Measurements from ENCODE around the gene THSD4.
A peak's percentile ranks its signal among the peaks of the same experiment; 100 is the strongest.

Gene THSD4

DNA sequence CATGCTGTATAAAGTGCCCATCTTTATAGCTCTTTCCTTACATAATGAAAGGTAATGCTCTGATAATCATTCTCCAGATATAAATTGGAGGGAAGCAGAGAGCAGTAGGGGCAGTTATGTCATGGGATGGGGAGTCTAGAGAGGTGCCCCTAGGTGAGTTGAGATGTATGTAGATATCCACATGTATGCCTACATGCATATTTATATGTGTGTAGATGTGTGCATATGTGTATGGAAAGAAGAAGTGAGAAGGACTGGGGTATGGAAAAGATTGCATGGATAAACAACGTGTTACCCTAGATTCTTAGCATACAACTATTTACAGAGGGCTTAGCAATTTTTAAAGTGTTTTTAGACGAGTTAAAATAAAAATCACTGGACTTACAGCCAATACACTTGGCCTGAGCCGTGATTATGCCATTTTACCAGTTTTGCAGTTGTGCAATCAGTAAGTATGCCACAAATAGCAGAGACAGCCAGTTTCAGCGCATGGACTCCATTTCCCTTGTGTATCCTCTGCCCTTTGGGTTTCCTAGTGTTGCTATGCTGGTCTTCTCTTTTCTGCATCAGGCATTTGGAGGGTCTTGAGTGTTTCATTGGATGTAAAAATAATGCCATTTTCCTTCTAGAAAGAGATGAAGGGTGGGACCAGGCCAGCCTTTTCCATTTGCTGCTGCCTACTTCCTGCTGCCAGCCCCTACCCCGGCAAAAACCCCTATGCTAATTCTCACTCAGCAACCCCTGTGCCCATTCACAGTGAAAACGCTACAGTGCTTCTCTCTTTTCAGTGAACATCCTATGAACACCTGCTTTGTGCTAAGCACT lies 495.7 kb downstream of the THSD4 start:
- no peak for DNase-seq

DNA sequence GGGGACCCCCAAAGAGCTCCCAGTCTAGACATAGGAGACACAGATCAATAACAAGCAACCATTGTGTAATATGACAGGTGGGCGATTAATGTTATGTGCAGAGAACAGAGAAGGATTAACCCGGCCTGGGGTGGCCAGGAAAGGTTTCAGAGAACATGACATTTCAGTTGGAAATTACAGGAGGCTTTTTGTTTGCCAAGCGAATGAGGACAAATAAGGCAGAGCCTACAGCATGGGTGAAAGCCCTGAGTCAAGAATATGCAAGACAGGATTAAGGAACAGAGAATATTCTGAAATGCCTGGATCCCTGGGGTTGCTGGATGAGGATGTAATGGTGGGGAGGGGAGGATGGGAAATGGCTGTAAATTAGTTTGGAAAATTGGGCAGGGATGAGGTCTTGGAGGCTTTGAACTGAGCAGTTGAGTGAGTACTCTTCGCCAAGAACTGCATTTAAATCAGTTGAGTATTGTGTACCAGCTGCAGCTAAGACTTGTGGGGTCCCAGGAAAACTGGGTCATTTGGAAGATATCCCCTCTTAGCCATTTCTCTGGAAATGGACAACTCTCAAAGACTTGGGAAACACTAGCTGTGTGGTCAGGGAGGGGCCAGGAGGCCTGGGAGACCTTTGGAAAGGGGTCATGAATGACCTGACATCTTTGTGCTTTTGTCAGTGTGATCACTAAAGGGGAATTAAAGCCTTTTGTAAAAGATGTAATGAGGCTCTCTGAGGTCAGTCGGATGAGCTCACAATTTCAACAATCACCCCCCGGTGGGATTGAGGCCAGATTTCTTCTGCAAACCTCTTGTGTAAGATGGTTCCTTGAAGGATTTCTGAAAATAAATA lies 496.5 kb downstream of the THSD4 start:
- no peak for DNase-seq

DNA sequence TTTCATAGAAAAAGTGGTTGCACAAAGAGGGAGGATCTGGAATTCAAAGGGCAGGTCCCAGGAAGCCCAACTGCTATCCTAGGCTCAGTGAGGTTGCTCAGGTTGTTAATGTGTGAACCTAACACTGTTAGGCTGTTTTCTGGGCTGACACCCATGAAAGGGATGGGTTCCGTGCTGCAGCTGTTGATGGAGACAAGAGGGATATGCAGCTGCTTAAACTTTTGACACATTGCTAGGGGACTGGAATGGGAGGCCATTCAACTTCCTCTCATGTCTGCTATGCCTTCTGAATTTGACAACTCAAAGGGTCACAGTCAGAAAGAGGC lies 497.1 kb downstream of the THSD4 start:
- DNase-seq: no peak

DNA sequence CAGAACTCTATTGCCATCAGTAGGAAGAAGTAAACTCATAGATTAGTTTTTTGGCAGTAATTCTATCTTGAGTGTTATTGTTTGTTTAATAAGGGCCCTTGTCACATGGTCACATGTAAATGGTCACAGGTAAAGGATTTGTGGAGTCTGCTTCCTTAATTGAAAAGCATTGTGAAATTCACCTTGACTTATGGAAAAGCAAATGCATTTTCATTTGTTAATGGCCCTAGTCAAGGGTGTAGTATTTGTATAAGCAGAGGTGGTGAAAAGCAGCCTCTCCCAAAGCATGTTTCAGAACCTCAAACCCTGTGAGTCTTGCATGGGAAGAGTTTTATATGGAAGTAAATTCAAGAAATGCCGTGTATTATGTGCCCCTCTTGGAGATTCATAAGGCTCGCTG lies 497.6 kb downstream of the THSD4 start:
- DNase-seq: no peak

DNA sequence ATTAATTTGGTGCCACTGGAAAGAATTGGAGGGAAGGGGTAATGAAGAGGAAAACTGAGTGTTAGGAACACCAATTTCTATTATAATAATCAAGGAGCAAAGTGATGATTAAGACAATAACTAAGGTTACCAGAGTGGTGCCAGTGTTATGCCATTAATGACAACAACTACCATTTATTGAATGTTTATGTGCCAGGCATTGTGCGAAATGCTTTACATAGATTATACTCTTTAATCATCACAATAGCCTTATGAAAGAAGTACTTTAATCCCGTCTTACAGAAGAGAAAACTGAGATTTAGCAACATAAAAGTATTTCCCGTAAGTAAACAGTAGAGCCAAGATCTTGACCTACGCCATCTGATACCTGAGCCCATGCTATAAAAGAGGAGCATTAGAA lies 507.8 kb downstream of the THSD4 start:
- DNase-seq: no peak

DNA sequence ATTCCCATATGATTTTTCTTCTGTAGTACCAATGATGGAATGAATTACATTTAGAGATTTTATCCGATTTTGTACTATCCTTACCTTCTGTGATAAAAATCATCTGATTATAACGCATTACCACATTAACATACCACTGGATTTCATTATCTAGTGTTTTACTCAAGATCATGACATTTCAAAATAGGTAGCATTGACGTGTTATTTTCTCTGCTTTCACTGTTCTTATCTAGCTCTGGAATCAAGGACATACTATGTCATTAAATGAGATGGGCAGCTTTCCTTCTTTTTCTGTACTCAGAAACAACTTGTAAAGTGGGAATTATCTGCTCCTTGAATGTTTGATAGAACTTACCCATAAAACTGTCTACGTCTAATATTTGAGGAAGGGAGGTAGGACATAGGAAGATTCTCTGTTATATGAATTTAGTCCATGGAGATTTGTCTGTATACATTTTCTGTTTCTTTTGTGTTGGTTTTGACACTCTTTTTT lies 511.4 kb downstream of the THSD4 start:
- DNase-seq: no peak

DNA sequence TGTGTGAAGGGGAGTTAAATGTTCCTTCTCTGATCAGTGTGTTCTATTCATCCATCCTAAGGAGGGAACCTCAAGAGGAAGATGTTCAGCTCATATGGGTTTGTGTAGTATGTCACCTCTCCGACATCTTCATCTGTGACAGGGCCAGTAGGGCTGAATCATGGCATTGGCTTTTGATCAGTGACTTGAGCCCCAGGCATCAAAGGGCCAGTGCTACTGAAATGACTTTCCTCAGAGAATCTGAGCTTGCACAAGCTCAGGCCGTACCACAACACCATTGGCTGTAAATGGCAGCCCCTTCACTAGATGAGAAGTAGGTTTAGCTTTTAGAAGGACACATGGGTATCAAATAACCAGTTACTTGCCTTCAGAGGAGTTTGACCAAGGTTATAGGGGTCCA lies 511.9 kb downstream of the THSD4 start:
- no peak for DNase-seq

DNA sequence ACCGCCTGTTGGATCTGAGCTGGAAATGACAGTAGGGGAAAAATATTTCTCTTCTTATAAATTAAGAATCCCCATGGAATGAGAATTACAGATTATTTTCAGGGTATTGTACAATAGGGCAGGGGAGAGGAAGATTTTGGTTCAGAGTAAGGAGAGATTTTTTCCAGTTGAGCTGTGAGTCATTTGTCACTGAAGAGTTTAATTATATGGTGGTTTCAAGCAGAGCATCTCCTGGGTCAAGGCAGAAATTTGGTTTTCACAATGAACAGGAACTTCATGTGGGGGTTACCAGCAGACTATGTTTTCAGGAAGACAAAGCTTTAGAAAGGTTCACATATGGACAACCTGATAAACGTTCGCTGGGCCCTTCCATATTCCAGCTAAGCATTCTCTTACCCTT lies 512.3 kb downstream of the THSD4 start:
- no peak for DNase-seq

DNA sequence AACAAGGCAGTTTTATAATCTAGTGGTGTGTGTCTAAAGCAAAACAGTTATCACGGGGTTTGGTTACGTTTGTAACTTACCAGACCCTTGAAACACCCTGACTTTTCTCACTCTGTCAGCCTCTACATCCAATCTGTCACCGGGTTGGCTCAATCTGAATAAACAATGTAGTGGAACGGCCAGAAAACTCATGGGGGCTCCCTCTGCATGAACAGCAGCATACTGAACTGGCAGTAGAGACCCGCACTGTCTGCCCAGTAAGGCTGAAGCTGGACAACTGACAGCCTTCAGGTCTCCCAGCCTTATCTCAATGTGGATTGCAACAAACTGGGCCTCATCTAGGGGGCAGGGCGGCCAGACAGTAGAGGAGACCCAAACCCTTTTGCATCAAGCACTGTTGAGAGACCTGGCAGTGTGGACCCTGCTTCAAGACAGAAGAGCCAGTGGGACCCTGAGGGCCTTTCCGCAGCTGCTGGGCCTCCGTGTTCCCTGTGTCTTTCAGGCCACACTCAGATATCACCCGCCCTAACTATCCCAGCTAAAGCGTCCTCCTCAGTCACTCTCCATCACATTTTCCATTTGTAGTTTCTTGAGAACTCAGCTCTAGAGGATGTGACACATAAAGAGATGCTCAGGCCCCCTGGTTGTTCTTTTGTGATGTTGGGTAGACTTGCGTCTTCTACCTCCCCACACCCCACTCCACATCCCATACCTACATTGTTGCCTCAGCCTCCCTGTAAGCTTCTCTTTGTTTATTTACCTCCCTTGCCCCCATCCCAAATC lies 513.9 kb downstream of the THSD4 start:
- no peak for DNase-seq

DNA sequence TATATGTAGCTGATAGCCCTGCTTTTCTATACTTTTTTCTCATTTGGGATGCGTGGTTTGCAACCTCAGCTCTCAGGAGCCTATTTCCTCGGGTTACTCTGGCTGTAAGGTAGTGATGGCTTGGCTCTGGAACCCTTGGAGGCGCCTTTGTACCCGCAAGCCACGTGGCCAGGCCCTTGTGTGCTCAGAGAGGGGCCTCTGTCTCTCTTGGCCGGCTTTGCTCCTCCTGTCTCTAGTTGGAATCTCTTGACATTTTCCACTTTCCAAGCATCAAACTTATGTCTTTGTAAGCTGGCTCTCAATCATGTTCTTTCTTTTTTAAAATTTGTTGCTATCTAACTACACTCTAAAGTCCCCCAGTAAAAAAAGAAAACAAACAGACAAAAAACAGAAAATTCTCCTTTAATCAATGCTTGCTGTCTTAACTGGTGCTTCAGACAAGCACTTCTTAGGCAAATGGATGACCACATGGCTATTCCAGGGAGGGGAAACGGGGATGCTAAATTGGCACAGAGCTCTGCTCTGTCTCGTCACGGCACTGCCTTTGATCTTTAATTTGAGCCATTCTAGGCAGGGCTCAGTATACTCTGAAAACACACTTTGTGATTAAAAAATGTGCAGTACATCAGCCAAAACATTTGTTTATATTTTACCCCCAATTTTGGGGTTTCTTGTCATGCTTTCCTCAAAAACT lies 514.7 kb downstream of the THSD4 start:
- no peak for DNase-seq

DNA sequence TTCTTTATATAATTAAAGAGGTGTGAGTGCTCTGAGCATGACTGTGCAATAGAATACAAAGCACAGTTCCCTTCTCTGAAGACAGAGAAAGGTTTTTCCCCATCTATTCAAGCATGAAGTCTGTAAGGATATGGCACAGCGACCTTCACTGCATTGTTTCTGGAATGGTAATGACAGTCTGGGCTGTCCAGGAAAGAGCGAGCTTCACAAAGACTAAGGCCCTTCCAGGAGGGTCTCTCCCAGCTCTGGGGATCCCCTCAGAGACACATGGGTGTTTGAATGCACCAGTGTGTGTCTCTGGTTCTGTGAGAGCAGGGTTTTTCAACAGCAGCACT lies 515.2 kb downstream of the THSD4 start:
- DNase-seq: no peak

DNA sequence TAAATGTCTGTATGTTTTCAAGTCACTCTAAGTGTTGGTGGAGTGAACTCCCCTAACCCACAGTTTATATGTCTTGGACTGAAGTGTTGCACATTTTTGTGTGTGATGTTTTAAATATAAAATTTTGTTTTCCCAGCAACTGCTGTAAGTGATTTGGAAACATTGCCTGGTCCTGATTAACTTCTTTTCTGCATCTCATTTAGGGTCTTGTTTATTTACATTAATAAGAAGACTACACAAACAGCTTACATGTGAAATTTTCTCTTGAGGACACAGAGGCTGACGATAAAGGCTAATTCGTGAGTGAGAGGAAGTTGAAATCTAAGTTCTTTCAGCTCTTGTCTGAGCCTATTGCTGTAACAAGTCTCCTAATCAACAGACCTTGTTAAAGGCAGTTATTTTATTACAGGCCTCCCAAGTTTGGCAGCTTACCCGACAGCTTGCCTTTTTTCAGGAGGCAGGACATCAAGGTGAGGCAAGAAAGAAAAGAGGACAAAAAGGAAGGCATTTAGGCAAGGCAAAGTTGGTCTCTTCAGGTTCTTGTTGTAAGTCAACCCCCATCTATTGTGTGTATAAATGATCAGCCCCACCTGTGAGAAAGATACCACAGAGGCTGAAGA lies 517.4 kb downstream of the THSD4 start:
- DNase-seq: no peak

DNA sequence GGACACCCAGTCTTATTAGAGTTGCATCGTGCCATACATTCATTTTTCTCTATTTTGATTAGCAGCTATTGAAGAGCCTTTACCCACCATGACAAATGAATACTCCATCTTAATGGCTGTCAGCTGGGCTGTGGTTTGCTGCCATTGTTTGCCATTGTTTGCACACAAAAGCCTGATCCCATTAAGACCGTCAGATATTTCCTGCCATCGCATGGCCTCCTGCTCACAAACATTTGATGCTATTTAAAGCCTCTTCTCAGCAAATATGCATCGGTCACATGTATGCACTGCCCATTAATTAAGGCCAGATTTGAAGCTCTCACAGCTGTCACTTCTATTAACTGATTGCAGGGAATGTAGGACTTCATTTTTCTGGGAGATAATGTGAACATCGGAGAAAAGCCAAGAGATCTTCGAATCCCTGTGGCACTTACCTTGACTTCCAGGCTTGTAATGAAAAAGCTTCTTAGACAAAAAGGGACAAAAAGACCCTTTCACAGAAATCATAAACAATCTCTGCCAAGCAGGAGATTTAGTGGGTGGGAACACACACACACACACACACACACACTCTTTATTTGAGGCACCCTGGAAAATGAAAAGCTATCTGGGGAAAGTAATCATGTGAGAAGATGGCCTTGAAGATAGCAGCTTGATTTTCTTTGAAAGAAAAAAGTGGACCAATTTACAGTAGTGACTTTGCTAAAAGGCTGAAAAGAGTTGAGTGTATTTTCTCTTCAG lies 519.7 kb downstream of the THSD4 start:
- DNase-seq: peak; percentile 24 to 69

DNA sequence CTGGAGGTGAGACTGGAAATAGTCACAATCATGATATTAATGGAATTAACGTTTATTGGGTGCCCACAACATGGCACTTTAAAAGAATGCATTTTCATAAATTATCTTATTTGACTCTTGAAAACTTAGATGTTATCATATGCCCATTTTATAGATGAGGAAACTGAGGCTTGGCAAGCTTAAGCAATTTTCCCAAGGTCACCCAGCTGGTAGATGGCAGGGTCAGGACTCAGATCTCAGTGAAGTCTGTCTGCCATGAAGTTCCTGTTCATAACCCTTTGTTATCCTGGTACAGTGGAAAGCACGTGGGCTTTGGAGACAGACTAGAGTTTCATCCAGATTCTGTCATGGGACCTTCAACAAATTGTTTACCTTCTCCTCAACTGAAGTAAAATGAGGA lies 520.5 kb downstream of the THSD4 start:
- no peak for DNase-seq

DNA sequence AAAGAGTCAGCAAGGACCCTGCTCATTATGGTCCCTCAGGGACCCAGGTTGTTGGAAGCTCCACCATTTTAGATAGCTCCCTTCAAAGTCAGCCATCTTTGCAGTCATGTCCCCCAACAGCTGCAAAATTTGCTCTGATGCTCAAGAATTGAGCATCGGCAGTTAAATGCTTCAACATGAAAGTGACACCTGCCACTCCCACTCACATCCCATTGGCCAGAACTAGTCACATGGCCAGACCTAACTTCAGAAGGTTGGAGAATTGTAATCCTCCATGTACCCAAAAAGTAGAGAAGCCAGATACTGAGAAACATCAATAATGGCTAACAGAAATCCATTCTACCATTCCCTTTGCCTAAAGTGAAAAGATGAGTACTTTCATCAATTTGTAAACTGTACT lies 523.6 kb downstream of the THSD4 start:
- DNase-seq: no peak

DNA sequence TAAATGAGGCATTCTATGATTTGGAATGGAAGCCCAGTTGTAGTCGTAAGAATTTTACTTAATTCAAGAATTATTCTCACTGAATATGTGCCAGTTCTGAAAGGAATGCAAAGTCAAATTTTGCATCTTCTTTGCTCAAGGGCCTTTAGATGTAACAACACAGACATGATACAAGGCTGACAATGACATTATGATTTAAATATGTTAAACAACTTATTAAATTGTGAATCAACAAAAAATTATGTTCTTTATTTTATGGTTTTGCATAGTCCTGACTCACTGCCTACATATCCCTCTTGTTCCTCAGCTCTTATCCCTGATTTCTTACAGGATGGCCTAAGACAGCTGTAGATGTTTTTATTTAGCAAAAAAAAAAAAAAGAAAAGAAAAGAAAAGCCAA lies 524.2 kb downstream of the THSD4 start:
- no peak for DNase-seq

DNA sequence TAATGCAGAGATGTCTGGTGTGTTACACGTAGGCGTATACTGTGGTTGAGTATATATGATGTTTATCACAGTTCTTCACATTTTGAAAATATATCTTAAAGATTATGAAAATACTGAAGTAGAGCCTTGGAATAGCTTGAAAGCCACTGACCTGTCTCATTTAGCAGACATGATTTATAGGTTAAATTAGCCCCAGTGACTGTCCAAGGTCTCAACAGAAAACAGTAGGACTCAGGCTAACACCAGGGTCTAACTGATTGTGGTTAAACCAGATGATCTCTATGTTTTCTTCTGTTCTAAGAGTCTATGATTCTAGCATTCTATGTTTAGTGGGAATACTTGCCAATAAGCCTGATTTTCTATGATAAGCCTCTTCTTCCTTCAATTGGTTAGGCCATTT lies 528.6 kb downstream of the THSD4 start:
- DNase-seq: no peak

DNA sequence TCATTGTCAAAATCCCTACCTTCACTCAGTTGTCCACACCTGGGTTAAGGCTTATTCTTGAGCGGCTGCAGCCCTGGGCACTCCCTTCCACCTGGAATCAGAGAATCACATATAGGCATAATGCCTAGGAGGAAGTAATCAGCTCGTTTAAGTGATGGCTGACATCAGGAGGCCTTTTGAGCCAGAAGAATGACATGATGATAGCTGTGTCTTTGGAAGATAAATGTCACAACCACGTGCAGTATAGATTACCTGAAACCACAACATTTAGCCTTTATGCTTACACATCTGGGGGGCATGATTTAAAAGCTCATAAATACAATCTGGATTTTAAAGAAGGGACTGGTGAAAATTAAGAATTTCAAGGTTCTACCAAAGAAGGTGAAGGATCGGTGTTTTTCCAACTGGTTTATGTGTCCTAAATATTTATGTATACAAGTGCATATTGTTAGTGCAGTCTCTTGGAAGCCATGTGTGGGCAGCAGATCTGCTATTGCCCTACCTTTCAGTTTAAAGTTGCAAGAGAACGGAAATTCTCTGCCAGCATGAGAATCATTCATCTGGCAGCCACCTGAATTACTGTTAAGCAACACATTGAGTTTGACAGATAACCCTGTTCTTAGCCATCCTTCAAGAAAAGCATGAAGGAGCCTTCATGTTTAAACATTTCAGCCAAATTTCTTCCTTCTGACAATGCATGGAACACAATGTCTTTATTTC lies 531.7 kb downstream of the THSD4 start:
- no peak for DNase-seq

DNA sequence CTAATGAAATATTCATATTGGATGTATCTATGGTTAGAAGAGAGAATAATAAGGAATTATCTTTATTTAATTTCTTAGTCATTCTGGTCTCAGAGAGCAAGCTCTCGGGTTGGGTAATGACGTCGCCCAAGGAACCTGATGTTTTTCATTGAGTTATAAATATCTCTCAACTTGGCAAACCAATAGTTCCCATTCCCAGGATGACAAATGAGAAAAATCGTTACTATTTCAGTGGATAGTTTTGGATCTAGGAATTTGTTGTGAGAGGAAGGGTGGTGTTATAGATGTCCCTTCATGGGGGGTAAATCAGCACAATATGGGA lies 532.2 kb downstream of the THSD4 start:
- no peak for DNase-seq

DNA sequence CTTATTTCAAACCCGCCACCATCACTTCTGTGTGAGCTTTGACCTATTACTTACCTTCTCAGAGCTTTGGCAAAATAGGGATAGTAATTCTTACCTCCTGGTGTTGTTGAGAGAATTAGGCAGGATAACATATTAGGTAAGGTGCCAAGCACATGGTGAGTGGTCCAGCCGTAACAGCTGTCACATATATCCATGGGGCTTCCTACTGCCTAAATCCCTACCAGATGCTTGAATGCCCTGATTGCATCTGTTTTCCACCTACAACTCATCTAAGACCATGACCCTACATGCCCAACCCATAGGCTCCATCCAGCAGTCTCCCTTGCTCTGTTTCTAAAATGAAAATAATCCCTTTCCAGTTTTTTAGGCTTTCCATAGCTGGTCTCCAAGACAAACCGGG lies 532.8 kb downstream of the THSD4 start:
- DNase-seq: no peak

DNA sequence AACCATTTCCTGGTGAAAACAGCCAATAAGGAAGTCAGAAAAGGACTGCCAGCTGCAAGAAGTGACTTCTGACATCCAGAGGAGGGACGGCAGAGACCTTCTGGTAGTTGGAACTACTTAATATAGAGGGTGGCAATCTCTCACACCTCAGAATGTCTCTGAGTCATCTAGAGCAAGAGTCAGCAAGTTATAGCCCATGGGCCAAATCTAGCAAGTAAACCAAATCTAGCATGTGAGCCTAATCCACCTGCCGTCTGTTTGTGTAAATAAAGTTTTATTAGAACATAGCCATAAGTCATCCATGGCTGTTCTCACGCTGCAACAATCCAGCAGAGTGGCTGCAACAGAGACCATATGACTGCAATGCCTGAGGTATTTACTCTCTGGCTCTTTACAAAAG lies 534.6 kb downstream of the THSD4 start:
- DNase-seq: no peak
